SK-N-SH (cell line): ENCODE measurements around the gene TPO.

Source experiments
- CTCF ChIP-seq: fragments of 200-600 bp; sonication (generic); IDR thresholded peaks from 2 replicates; pipeline ENCODE4 v1.6.1; 2017; ENCODE audit warnings: antibody characterized with exemption, mild to moderate bottlenecking, moderate library complexity
- REST ChIP-seq: IDR thresholded peaks from 2 replicates; pipeline ENCODE4 v1.6.1; 2012; ENCODE audit warnings: mild to moderate bottlenecking, low read depth, low read length, moderate library complexity
- TEAD4 ChIP-seq: IDR thresholded peaks from 2 replicates; pipeline ENCODE4 v1.4.0; 2012; ENCODE audit warnings: mild to moderate bottlenecking, borderline replicate concordance; ENCODE audit not compliant: insufficient read depth

- no peak for TF ChIP-seq TEAD4
- no peak for TF ChIP-seq CTCF
- TF ChIP-seq REST, result no peak
Observed at GRCh38 chr2:1378456-1379150, 34.7 kb upstream of the TPO start.
